HCT116 (cell line): Measurements from ENCODE around the gene PGPEP1. TPM values are rescaled to one million over a fixed set of nuclear protein-coding genes. Genes with fewer than 3 reads are reported as not detected.
A peak's percentile ranks its signal among the peaks of the same experiment; 100 is the strongest.

Source experiments
- ATAC-seq: fragments of 200-7000 bp; cut with Tn5 transposase; 2 replicates; pipeline ENCODE4 v1.9.1; 2020; ENCODE audit warnings: mild to moderate bottlenecking, moderate library complexity
- BruUV-seq: library from RNA; stranded (reverse); fragments of 400-500 nt; replicated peaks from 2 replicates; lab custom pipeline; 2021; lab: Mats Ljungman, UMichigan
- CTCF ChIA-PET: fragments of 300-600 bp; sonication (Branson Sonifier 250); formaldehyde crosslinking; loops from one replicate; lab custom pipeline; 2021; ENCODE audit warnings: antibody characterized with exemption; lab: Charles Lee
- POLR2A ChIA-PET: fragments of 300-600, 350-600 bp; sonication (Branson Sonifier 250); formaldehyde crosslinking; loops from one replicate; lab custom pipeline; 2021; ENCODE audit warnings: antibody characterized with exemption; lab: Charles Lee
- RAD21 ChIA-PET, 2 experiments: fragments of 300-600 bp; sonication (Branson Sonifier 250); formaldehyde crosslinking; loops; one replicate each; lab custom pipeline; 2023; ENCODE audit warnings: low total read pairs in 2 of 2; ENCODE audit not compliant: uncharacterized antibody in 2 of 2, unreplicated experiment in 2 of 2, low non-redundant PET in 1 of 2; lab: Charles Lee
- DNase-seq: peaks from one replicate; pipeline ENCODE4 v3.0.0-alpha.2; 2010; ENCODE audit warnings: low read depth, low spot score
- H2AFZ ChIP-seq: fragments of 200-600 bp; shearing (Covaris generic), sonication (generic); 2 replicates; pipeline ENCODE4 v1.6.1; 2017; ENCODE audit warnings: low read depth, mixed run types, mixed read lengths, antibody characterized with exemption, low read length; ENCODE audit not compliant: poor library complexity, severe bottlenecking
- H3K27ac ChIP-seq: 2 replicates; pipeline ENCODE4 v1.5.1; 2012; ENCODE audit warnings: low read depth, low read length
- H3K27me3 ChIP-seq: fragments of 200-600 bp; sonication (generic); 2 replicates; pipeline ENCODE4 v1.6.1; 2016; ENCODE audit warnings: mixed run types, low read length, mixed read lengths; ENCODE audit not compliant: insufficient read depth
- H3K36me3 ChIP-seq, 2 experiments: fragments of 200-500 bp in 1 of 2; fragments of 200-600 bp in 1 of 2; sonication (Bioruptor generic) in 1 of 2; sonication (generic) in 1 of 2; 2 replicates each; pipeline versions ENCODE4 v1.5.1 to v1.6.1; 2014 to 2016; ENCODE audit warnings: low read length in 2 of 2, inconsistent platforms in 1 of 2, mixed read lengths in 1 of 2, mixed run types in 1 of 2; ENCODE audit not compliant: insufficient read depth in 2 of 2, control insufficient read depth in 1 of 2
- H3K4me1 ChIP-seq, 2 experiments: fragments of 200-600 bp in 1 of 2; sonication (generic) in 1 of 2; 2 replicates each; pipeline versions ENCODE4 v1.5.1 to v1.6.1; 2012 to 2017; ENCODE audit warnings: low read length in 2 of 2, inconsistent platforms in 1 of 2, mild to moderate bottlenecking in 1 of 2, mixed read lengths in 1 of 2, mixed run types in 1 of 2, moderate library complexity in 1 of 2; ENCODE audit not compliant: insufficient read depth in 2 of 2, control insufficient read depth in 1 of 2
- H3K4me2 ChIP-seq: fragments of 200-600 bp; sonication (generic); 2 replicates; pipeline ENCODE4 v1.6.1; 2017; ENCODE audit warnings: mixed run types, low read length, mixed read lengths
- H3K4me3 ChIP-seq, 2 experiments: fragments of 200-600 bp in 1 of 2; sonication (generic) in 1 of 2; replicated peaks in 1 of 2; 2 replicates each; pipeline ENCODE4 v1.5.1; 2011 to 2016; ENCODE audit warnings: low read length in 2 of 2, control low read depth in 1 of 2, low read depth in 1 of 2, mild to moderate bottlenecking in 1 of 2, mixed read lengths in 1 of 2, mixed run types in 1 of 2
- H3K79me2 ChIP-seq: fragments of 200-600 bp; sonication (generic); 2 replicates; pipeline ENCODE4 v1.6.1; 2017; ENCODE audit warnings: mild to moderate bottlenecking, mixed run types, low read length, moderate library complexity, mixed read lengths; ENCODE audit not compliant: insufficient read depth
- H3K9ac ChIP-seq: fragments of 200-600 bp; sonication (generic); 2 replicates; pipeline ENCODE4 v1.6.1; 2016; ENCODE audit warnings: low read length, mixed read lengths
- H3K9me2 ChIP-seq: fragments of 200-600 bp; sonication (generic), shearing (Covaris generic); 2 replicates; pipeline ENCODE4 v1.6.1; 2017; ENCODE audit warnings: mixed run types, mild to moderate bottlenecking, moderate library complexity; ENCODE audit not compliant: insufficient read depth
- H3K9me3 ChIP-seq, 2 experiments: fragments of 200-500 bp in 1 of 2; fragments of 200-600 bp in 1 of 2; sonication (Bioruptor generic) in 1 of 2; sonication (generic) in 1 of 2; 2 replicates each; pipeline ENCODE4 v1.6.1; 2014 to 2017; ENCODE audit warnings: low read length in 2 of 2, mixed read lengths in 2 of 2, inconsistent platforms in 1 of 2, low read depth in 1 of 2, mild to moderate bottlenecking in 1 of 2, mixed run types in 1 of 2, moderate library complexity in 1 of 2; ENCODE audit not compliant: control insufficient read depth in 1 of 2, insufficient read depth in 1 of 2
- H4K20me1 ChIP-seq: fragments of 200-600 bp; sonication (generic), shearing (Covaris generic); 2 replicates; pipeline ENCODE4 v1.6.1; 2017; ENCODE audit warnings: mixed run types, mild to moderate bottlenecking, moderate library complexity; ENCODE audit not compliant: insufficient read depth
- CBX3 ChIP-seq: IDR thresholded peaks from 2 replicates; pipeline ENCODE4 v1.6.1; 2012; ENCODE audit warnings: low read depth
- CEBPB ChIP-seq: IDR thresholded peaks from 2 replicates; pipeline ENCODE4 v1.6.1; 2012; ENCODE audit warnings: low read depth
- CTCF ChIP-seq, 3 experiments: fragments of 200-600 bp in 1 of 3; sonication (generic) in 1 of 3; IDR thresholded peaks in 2 of 3; conservative IDR thresholded peaks in 1 of 3; 2 replicates each; pipeline ENCODE4 v1.5.1; 2012 to 2017; ENCODE audit warnings: low read depth in 2 of 3, low read length in 2 of 3, antibody characterized with exemption in 1 of 3, borderline replicate concordance in 1 of 3, control low read depth in 1 of 3, mild to moderate bottlenecking in 1 of 3, mixed read lengths in 1 of 3, mixed run types in 1 of 3, moderate library complexity in 1 of 3; ENCODE audit not compliant: insufficient read depth in 1 of 3
- EGR1 ChIP-seq: IDR thresholded peaks from 2 replicates; pipeline ENCODE4 v1.6.1; 2012; ENCODE audit warnings: low read depth
- ELF1 ChIP-seq: IDR thresholded peaks from 2 replicates; pipeline ENCODE4 v1.6.1; 2012; ENCODE audit warnings: low read depth, borderline replicate concordance
- EZH2 ChIP-seq: fragments of 200-600 bp; sonication (generic); IDR thresholded peaks from 2 replicates; pipeline ENCODE4 v1.6.1; 2017; ENCODE audit warnings: antibody characterized with exemption, mixed run types
- EZH2phosphoT487 ChIP-seq: fragments of 200-600 bp; IDR thresholded peaks from 2 replicates; pipeline ENCODE4 v1.6.1; 2018; ENCODE audit warnings: antibody characterized with exemption, borderline replicate concordance
- FOSL1 ChIP-seq: IDR thresholded peaks from 2 replicates; pipeline ENCODE4 v1.6.1; 2012; ENCODE audit warnings: low read depth
- JUND ChIP-seq: IDR thresholded peaks from 2 replicates; pipeline ENCODE4 v1.6.1; 2012
- MAX ChIP-seq: IDR thresholded peaks from 2 replicates; pipeline ENCODE4 v1.6.1; 2012
- POLR2A ChIP-seq: IDR thresholded peaks from 2 replicates; pipeline ENCODE4 v1.7.0; 2011; ENCODE audit warnings: borderline replicate concordance; ENCODE audit not compliant: insufficient read depth, insufficient read length; ENCODE audit errors: extremely low read depth
- POLR2AphosphoS5 ChIP-seq: IDR thresholded peaks from 2 replicates; pipeline ENCODE4 v1.6.1; 2011; ENCODE audit warnings: mild to moderate bottlenecking, low read depth, low read length, moderate library complexity
- RAD21 ChIP-seq: IDR thresholded peaks from 2 replicates; pipeline ENCODE4 v1.6.1; 2012; ENCODE audit warnings: low read depth, mild to moderate bottlenecking
- SIN3A ChIP-seq: IDR thresholded peaks from 2 replicates; pipeline ENCODE4 v1.6.1; 2012; ENCODE audit warnings: low read depth
- SP1 ChIP-seq: IDR thresholded peaks from 2 replicates; pipeline ENCODE4 v1.6.1; 2012; ENCODE audit warnings: low read depth
- SRF ChIP-seq: IDR thresholded peaks from 2 replicates; pipeline ENCODE4 v1.6.1; 2012; ENCODE audit warnings: low read depth
- YY1 ChIP-seq: IDR thresholded peaks from 2 replicates; pipeline ENCODE4 v1.6.1; 2011; ENCODE audit warnings: low read length, low read depth, moderate library complexity, mild to moderate bottlenecking; ENCODE audit not compliant: insufficient replicate concordance; ENCODE audit errors: extremely low read depth
- ZFX ChIP-seq: fragments of 450-650 bp; IDR thresholded peaks from 2 replicates; pipeline ENCODE4 v1.6.1; 2017
- intact Hi-C: fragments of 100-400 bp; cut with micrococcal nuclease; formaldehyde crosslinking; loops from 2 replicates; pipeline ENCODE4 v1.10.0; 2022
- total RNA-seq: library from RNA; stranded (reverse); gene quantifications from one replicate; pipeline ENCODE4 v1.2.1, GENCODE V29; 2021; ENCODE audit not compliant: unreplicated experiment
- TF ChIP-seq, protein P1 (sequence below): IDR thresholded peaks from 2 replicates; pipeline ENCODE4 v1.6.1; 2011; ENCODE audit warnings: mild to moderate bottlenecking, low read length, moderate library complexity; ENCODE audit not compliant: insufficient replicate concordance; ENCODE audit errors: extremely low read depth
- TF ChIP-seq, protein P2 (sequence below): IDR thresholded peaks from 2 replicates; pipeline ENCODE4 v1.6.1; 2012; ENCODE audit warnings: low read depth

Gene PGPEP1
- total RNA-seq, 1 experiment from 2014 or later, result 30.9 TPM

DNA sequence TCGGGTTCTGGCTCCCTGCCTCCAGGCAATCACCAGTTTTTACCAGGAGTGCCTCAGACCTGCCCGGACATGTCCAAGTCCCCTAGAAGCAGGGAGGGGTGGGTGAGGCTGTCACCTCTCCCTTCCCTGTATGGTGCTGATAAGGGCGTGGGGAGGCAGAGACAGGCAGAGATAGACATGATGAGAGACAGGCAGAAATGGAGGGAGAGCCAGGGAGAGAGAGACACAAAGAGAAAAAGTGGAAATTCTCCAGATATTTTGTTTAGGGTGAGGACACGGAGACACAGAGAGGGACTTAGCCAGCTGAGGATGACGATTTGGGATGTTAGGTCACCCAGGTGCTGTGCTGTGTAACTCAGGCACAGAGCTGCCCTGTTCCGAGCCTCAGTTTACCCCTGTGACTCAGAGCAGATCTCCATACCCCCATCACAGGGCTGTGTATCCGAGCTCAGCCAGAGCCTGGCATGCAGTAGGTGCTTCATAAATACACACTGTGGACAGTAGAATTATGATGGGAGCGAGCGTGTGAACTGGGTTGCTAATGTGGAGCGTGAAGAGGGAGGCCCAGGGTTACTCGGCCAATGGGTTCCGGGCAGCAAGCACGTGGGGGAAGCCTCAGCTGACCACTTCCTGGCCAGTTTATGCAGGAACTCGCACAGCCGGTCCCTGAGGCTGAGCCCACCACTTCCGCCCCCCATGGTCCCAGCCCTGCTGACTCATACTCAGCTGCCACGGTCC, 33.7 kb downstream of the PGPEP1 start:
- H3K9me3 ChIP-seq, result no peaks in the 10 kb centered on the region
- peak overlapping the region; percentile 63 for H3K9ac ChIP-seq
- H3K4me2 ChIP-seq, result peak overlapping the region; percentile 68
- ATAC-seq, result peak; percentile 88
- CTCF ChIA-PET, result interaction anchor here (0.9 to 1.5 kb wide), 3 partner anchors 12 to 35 kb away, joined by 3 to 4 read pairs (median 3); partner anchors contain the start of gene GDF15
- no peaks in the 10 kb centered on the region for H3K27me3 ChIP-seq
- H3K4me3 ChIP-seq, result peak overlapping the region in 1 of 2 experiments; percentile 23; a peak in 3 of 4 replicates
- peaks cover 61 to 64% of the 10 kb centered on the region in 2 experiments for H3K4me1 ChIP-seq
- H3K27ac ChIP-seq, result peak overlapping the region; percentile 92
- no peaks in the 10 kb centered on the region for H3K36me3 ChIP-seq
- no peak overlapping the region for H2AFZ ChIP-seq
- RAD21 ChIA-PET, result no interaction called here
- no peaks in the 10 kb centered on the region for H3K79me2 ChIP-seq
- DNase-seq, result peak; percentile 94
- BruUV-seq, result TSS peak; percentile 92
- H4K20me1 ChIP-seq, result no peaks in the 10 kb centered on the region
- H3K9me2 ChIP-seq, result no peaks in the 10 kb centered on the region
- POLR2A ChIA-PET, result interaction anchor here (0.6 to 4.3 kb wide), 7 partner anchors 9 to 100 kb away, joined by 3 to 32 read pairs (median 4); partner anchors contain the start of genes GDF15, IQCN and JUND
- intact Hi-C loops, result no loop called here
- peak; percentile 69 for TF ChIP-seq POLR2AphosphoS5
- peak; percentile 79; the same call in 1 of the 2 replicates for TF ChIP-seq SIN3A
- TF ChIP-seq ELF1, result no peak; the same call in 1 of the 2 replicates
- TF ChIP-seq CTCF (IDR thresholded peaks at IDR 0.05 in 2 of 3, conservative IDR thresholded peaks at IDR 0.05 in 1 of 3; ENCODE audit: borderline replicate concordance in 1 of 3, insufficient read depth in 1 of 3, low read depth in 2 of 3, low read length in 2 of 3), result no peak
- no peak for TF ChIP-seq CEBPB
- TF ChIP-seq FOSL1, result peak; percentile 72
- no peak for TF ChIP-seq SRF
- no peak for TF ChIP-seq RAD21
- peak; percentile 78 for TF ChIP-seq EGR1
- TF ChIP-seq SP1, result peak; percentile 95
- peak; percentile 98 for TF ChIP-seq MAX
- TF ChIP-seq, protein P1, sequence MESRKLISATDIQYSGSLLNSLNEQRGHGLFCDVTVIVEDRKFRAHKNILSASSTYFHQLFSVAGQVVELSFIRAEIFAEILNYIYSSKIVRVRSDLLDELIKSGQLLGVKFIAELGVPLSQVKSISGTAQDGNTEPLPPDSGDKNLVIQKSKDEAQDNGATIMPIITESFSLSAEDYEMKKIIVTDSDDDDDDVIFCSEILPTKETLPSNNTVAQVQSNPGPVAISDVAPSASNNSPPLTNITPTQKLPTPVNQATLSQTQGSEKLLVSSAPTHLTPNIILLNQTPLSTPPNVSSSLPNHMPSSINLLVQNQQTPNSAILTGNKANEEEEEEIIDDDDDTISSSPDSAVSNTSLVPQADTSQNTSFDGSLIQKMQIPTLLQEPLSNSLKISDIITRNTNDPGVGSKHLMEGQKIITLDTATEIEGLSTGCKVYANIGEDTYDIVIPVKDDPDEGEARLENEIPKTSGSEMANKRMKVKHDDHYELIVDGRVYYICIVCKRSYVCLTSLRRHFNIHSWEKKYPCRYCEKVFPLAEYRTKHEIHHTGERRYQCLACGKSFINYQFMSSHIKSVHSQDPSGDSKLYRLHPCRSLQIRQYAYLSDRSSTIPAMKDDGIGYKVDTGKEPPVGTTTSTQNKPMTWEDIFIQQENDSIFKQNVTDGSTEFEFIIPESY, result peak; percentile 22
- TF ChIP-seq EZH2phosphoT487, result no peak
- TF ChIP-seq ZFX, result no peak
- peak; percentile 91 for TF ChIP-seq JUND
- no peak for TF ChIP-seq EZH2
- no peak for TF ChIP-seq POLR2A
- TF ChIP-seq, protein P2, sequence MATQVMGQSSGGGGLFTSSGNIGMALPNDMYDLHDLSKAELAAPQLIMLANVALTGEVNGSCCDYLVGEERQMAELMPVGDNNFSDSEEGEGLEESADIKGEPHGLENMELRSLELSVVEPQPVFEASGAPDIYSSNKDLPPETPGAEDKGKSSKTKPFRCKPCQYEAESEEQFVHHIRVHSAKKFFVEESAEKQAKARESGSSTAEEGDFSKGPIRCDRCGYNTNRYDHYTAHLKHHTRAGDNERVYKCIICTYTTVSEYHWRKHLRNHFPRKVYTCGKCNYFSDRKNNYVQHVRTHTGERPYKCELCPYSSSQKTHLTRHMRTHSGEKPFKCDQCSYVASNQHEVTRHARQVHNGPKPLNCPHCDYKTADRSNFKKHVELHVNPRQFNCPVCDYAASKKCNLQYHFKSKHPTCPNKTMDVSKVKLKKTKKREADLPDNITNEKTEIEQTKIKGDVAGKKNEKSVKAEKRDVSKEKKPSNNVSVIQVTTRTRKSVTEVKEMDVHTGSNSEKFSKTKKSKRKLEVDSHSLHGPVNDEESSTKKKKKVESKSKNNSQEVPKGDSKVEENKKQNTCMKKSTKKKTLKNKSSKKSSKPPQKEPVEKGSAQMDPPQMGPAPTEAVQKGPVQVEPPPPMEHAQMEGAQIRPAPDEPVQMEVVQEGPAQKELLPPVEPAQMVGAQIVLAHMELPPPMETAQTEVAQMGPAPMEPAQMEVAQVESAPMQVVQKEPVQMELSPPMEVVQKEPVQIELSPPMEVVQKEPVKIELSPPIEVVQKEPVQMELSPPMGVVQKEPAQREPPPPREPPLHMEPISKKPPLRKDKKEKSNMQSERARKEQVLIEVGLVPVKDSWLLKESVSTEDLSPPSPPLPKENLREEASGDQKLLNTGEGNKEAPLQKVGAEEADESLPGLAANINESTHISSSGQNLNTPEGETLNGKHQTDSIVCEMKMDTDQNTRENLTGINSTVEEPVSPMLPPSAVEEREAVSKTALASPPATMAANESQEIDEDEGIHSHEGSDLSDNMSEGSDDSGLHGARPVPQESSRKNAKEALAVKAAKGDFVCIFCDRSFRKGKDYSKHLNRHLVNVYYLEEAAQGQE, result no peak
- TF ChIP-seq YY1, result peak; percentile 64
- TF ChIP-seq CBX3, result peak; percentile 78; the same call in 1 of the 2 replicates
